Liver (tissue), 9 donors: ENCODE measurements around the gene MEOX1. TPM values are rescaled to one million over a fixed set of nuclear protein-coding genes. Genes with fewer than 3 reads are reported as not detected.

Experiments
- DNase-seq: peaks from one replicate; pipeline ENCODE4 v3.0.0-alpha.2; 2017; ENCODE audit warnings: low spot score
- H3K27ac ChIP-seq, 2 donors: one replicate each; pipeline ENCODE4 v1.7.0; 2013; ENCODE audit warnings: inconsistent platforms in 2 of 2, low read length in 2 of 2, control low read depth in 1 of 2, low read depth in 1 of 2, mild to moderate bottlenecking in 1 of 2
- H3K27me3 ChIP-seq, 4 donors: one replicate each; pipeline versions ENCODE4 v1.6.1 to v1.7.0; 2013; ENCODE audit warnings: low read length in 3 of 4, inconsistent platforms in 1 of 4, mild to moderate bottlenecking in 1 of 4, moderate library complexity in 1 of 4; ENCODE audit not compliant: control insufficient read depth in 4 of 4, insufficient read depth in 4 of 4
- H3K36me3 ChIP-seq, 4 donors: one replicate each; pipeline versions ENCODE4 v1.6.1 to v1.7.0; 2013; ENCODE audit warnings: low read length in 3 of 4, mild to moderate bottlenecking in 3 of 4, low read depth in 1 of 4, moderate library complexity in 1 of 4; ENCODE audit not compliant: control insufficient read depth in 4 of 4, insufficient read depth in 3 of 4
- H3K4me1 ChIP-seq, 4 donors: one replicate each; pipeline versions ENCODE4 v1.6.1 to v1.7.0; 2013; ENCODE audit warnings: low read length in 3 of 4, mild to moderate bottlenecking in 3 of 4, moderate library complexity in 1 of 4; ENCODE audit not compliant: control insufficient read depth in 4 of 4, insufficient read depth in 4 of 4
- H3K4me3 ChIP-seq, 3 donors: one replicate each; pipeline versions ENCODE4 v1.6.1 to v1.7.0; 2013; ENCODE audit warnings: low read length in 3 of 3, control low read depth in 1 of 3, low read depth in 1 of 3, mild to moderate bottlenecking in 1 of 3
- H3K9ac ChIP-seq, 2 donors: one replicate each; pipeline ENCODE4 v1.7.0; 2013; ENCODE audit warnings: low read length in 2 of 2, mild to moderate bottlenecking in 2 of 2, moderate library complexity in 2 of 2, control low read depth in 1 of 2, low read depth in 1 of 2
- H3K9me3 ChIP-seq, 4 donors: one replicate each; pipeline versions ENCODE4 v1.6.1 to v1.7.0; 2013; ENCODE audit warnings: low read length in 3 of 4; ENCODE audit not compliant: control insufficient read depth in 4 of 4
- CTCF ChIP-seq: fragments of 150-350 bp; IDR thresholded peaks from 2 replicates; pipeline ENCODE4 v1.5.1; 2017; ENCODE audit warnings: improper control_type of control experiment, low read depth, low read length; ENCODE audit not compliant: missing input control
- FOXA1 ChIP-seq: IDR thresholded peaks from 2 replicates; pipeline ENCODE4 v1.6.1; 2016; ENCODE audit warnings: antibody characterized with exemption
- FOXA2 ChIP-seq: IDR thresholded peaks from 2 replicates; pipeline ENCODE4 v1.6.1; 2016; ENCODE audit warnings: antibody characterized with exemption
- GABPA ChIP-seq, 2 donors: IDR thresholded peaks in 1 of 2; conservative IDR thresholded peaks in 1 of 2; 2 replicates each; pipeline ENCODE4 v1.6.1; 2016; ENCODE audit warnings: antibody characterized with exemption in 2 of 2, mild to moderate bottlenecking in 1 of 2, moderate library complexity in 1 of 2
- HNF4A ChIP-seq, 2 donors: conservative IDR thresholded peaks; 2 replicates each; pipeline ENCODE4 v1.6.1; 2016; ENCODE audit warnings: antibody characterized with exemption in 2 of 2, mild to moderate bottlenecking in 2 of 2
- HNF4G ChIP-seq: IDR thresholded peaks from 2 replicates; pipeline ENCODE4 v1.6.1; 2016; ENCODE audit warnings: antibody characterized with exemption
- JUND ChIP-seq, 2 donors: IDR thresholded peaks; 2 replicates each; pipeline ENCODE4 v1.6.1; 2016; ENCODE audit warnings: antibody characterized with exemption in 2 of 2
- NR2F2 ChIP-seq: IDR thresholded peaks from 2 replicates; pipeline ENCODE4 v1.6.1; 2016; ENCODE audit warnings: antibody characterized with exemption
- RAD21 ChIP-seq, 2 donors: IDR thresholded peaks; 2 replicates each; pipeline ENCODE4 v1.6.1; 2016; ENCODE audit warnings: antibody characterized with exemption in 2 of 2, mild to moderate bottlenecking in 2 of 2
- REST ChIP-seq: IDR thresholded peaks from 2 replicates; pipeline ENCODE4 v1.6.1; 2016; ENCODE audit warnings: antibody characterized with exemption, mild to moderate bottlenecking
- RXRA ChIP-seq, 2 donors: IDR thresholded peaks; 2 replicates each; pipeline ENCODE4 v1.6.1; 2017 to 2018; ENCODE audit warnings: antibody characterized with exemption in 2 of 2, mild to moderate bottlenecking in 1 of 2
- SP1 ChIP-seq: IDR thresholded peaks from 2 replicates; pipeline ENCODE4 v1.6.1; 2018; ENCODE audit warnings: antibody characterized with exemption, mild to moderate bottlenecking
- TAF1 ChIP-seq: conservative IDR thresholded peaks from 2 replicates; pipeline ENCODE4 v1.6.1; 2016; ENCODE audit warnings: antibody characterized with exemption, mild to moderate bottlenecking
- YY1 ChIP-seq: IDR thresholded peaks from 2 replicates; pipeline ENCODE4 v1.6.1; 2016; ENCODE audit warnings: antibody characterized with exemption, mild to moderate bottlenecking
- ZBTB33 ChIP-seq: IDR thresholded peaks from 2 replicates; pipeline ENCODE4 v1.6.1; 2016; ENCODE audit warnings: antibody characterized with exemption
- WGBS: extraction: QIAGEN DNeasy Blood & Tissue Kit; methylation state at CpG from one replicate; pipeline ENCODE4 v1.1.7; 2013; 5-methylcytosine and 5-hydroxymethylcytosine counted together
- polyA plus RNA-seq, 2 donors: library from polyadenylated mRNA; stranded (reverse) in 1 of 2; unstranded in 1 of 2; fragments of 200-250 nt in 1 of 2; fragments of >200 nt in 1 of 2; fragmentation: Nextera tagmentation in 1 of 2; extraction: Ambion mirVana in 1 of 2; gene quantifications; one replicate each; pipeline versions ENCODE4 v1.2.1 to v1.2.3, GENCODE V29; 2013 to 2015
- total RNA-seq, 2 donors: library from RNA; depleted of rRNA; stranded (reverse); fragments of >200 nt; gene quantifications; one replicate each; pipeline ENCODE4 v1.2.3, GENCODE V29; 2014
- donor health status: healthy.
- donor health status: healthy.
- donor health status: healthy.
- donor health status: healthy.
- donor health status: healthy.

The MEOX1 gene
- total and polyA plus RNA-seq, 4 donors, result 0.05 to 0.33 TPM; not detected in 2

- WGBS, result 81% methylated on average over 11 of the region's 11 CpGs
- no peak for TF ChIP-seq RXRA (IDR thresholded peaks at IDR 0.05)
- no peak for TF ChIP-seq FOXA1
- no peak for TF ChIP-seq NR2F2
- no peak for TF ChIP-seq HNF4G
- no peak for TF ChIP-seq TAF1
- no peak for TF ChIP-seq JUND (IDR thresholded peaks at IDR 0.05)
- no peak for TF ChIP-seq FOXA2
- TF ChIP-seq ZBTB33, result no peak
- TF ChIP-seq REST, result no peak
- TF ChIP-seq RAD21 (IDR thresholded peaks at IDR 0.05), result no peak
- TF ChIP-seq SP1, result no peak
- TF ChIP-seq HNF4A (conservative IDR thresholded peaks at IDR 0.05), result no peak
- TF ChIP-seq YY1, result no peak
Measured at GRCh38 chr17:43615330-43616028, 46.2 kb downstream of the MEOX1 start.

DNA sequence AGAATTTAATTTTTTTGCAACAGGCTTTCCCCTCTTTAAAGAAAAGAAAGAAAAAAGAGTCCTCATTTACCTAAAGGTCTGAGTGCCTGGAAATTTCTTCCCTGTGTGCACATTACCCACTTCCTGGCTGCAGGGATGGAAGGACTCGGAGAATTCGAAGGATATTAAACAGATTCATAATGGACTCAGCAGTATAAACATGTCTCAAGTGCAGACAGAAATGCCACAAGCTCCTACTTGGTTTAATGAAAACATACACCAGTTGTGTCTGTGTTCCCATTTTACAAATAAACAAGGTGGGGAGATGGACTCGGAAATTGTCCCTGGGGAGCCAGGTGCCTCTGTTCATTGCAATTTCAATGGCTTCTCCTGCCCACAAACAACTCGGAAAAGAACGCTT, 47.2 kb downstream of the MEOX1 start:
- Histone ChIP-seq H3K36me3 (no peaks in the 10 kb centered on the region), H3K9ac (no peak overlapping the region), H3K4me1 (no peaks in the 10 kb centered on the region), H3K27ac (no peak overlapping the region), H3K27me3 (no peaks in the 10 kb centered on the region), H3K4me3 (no peak overlapping the region), H3K9me3 (no peaks in the 10 kb centered on the region)
- WGBS, result 83% methylated on average over 5 of the region's 5 CpGs
- TF ChIP-seq RXRA (IDR thresholded peaks at IDR 0.05) (no peak), HNF4A (conservative IDR thresholded peaks at IDR 0.05) (no peak), RAD21 (IDR thresholded peaks at IDR 0.05) (no peak), GABPA (IDR thresholded peaks at IDR 0.05 in 1 of 2, conservative IDR thresholded peaks at IDR 0.05 in 1 of 2) (no peak), ZBTB33 (no peak), YY1 (no peak), FOXA1 (no peak), NR2F2 (no peak), HNF4G (no peak), CTCF (no peak), REST (no peak), TAF1 (no peak)
- no peak for DNase-seq

More at GRCh38 chr17:43615330-43616028, 46.2 kb downstream of the MEOX1 start:
- H3K27ac ChIP-seq, result no peak overlapping the region
- no peak for DNase-seq
- no peak overlapping the region for H3K9ac ChIP-seq
- H3K27me3 ChIP-seq, result no peaks in the 10 kb centered on the region
- no peak overlapping the region for H3K4me3 ChIP-seq
- H3K4me1 ChIP-seq, result no peaks in the 10 kb centered on the region
- no peaks in the 10 kb centered on the region for H3K36me3 ChIP-seq
- no peaks in the 10 kb centered on the region for H3K9me3 ChIP-seq
